Spleen (tissue), 11 donors: ENCODE measurements around the gene THAP4. TPM values are rescaled to one million over a fixed set of nuclear protein-coding genes. Genes with fewer than 3 reads are reported as not detected.
A peak's percentile ranks its signal among the peaks of the same experiment; 100 is the strongest.

Experiments used
- DNase-seq: peaks from one replicate; pipeline ENCODE4 v3.0.0-alpha.2; 2020
- H3K27ac ChIP-seq, 8 donors: fragments of 200-600 bp; sonication (generic) in 7 of 8; 1 replicate in 4 of 8; 2 replicates in 4 of 8; pipeline versions ENCODE4 v1.5.0 to v1.8.0; 2016 to 2021; ENCODE audit warnings: inconsistent platforms in 4 of 8, mild to moderate bottlenecking in 4 of 8, moderate library complexity in 1 of 8
- H3K27me3 ChIP-seq, 7 donors: fragments of 200-600 bp; sonication (generic) in 6 of 7; replicated peaks in 1 of 7; 1 replicate in 4 of 7; 2 replicates in 3 of 7; pipeline versions ENCODE4 v1.5.0 to v1.8.0; 2016 to 2021; ENCODE audit warnings: inconsistent platforms in 3 of 7, mild to moderate bottlenecking in 1 of 7
- H3K36me3 ChIP-seq, 6 donors: fragments of 200-600 bp; sonication (generic) in 5 of 6; 1 replicate in 4 of 6; 2 replicates in 2 of 6; pipeline versions ENCODE4 v1.5.0 to v1.8.0; 2016 to 2021; ENCODE audit warnings: inconsistent platforms in 2 of 6
- H3K4me1 ChIP-seq, 6 donors: fragments of 200-600 bp; sonication (generic) in 5 of 6; 1 replicate in 3 of 6; 2 replicates in 3 of 6; pipeline versions ENCODE4 v1.5.0 to v1.8.0; 2016 to 2021; ENCODE audit warnings: inconsistent platforms in 3 of 6
- H3K4me3 ChIP-seq, 8 donors: fragments of 200-600 bp; sonication (generic) in 7 of 8; 1 replicate in 4 of 8; 2 replicates in 4 of 8; pipeline versions ENCODE4 v1.5.0 to v1.8.0; 2016 to 2021; ENCODE audit warnings: inconsistent platforms in 4 of 8, mild to moderate bottlenecking in 4 of 8, moderate library complexity in 2 of 8
- H3K9me3 ChIP-seq, 8 donors: fragments of 200-600 bp; sonication (generic) in 7 of 8; 1 replicate in 4 of 8; 2 replicates in 4 of 8; pipeline versions ENCODE4 v1.5.0 to v1.8.0; 2016 to 2021; ENCODE audit warnings: inconsistent platforms in 4 of 8
- CTCF ChIP-seq, 11 experiments: fragments of 200-600 bp in 7 of 11; fragments of 450-650 bp in 4 of 11; sonication (generic) in 4 of 11; IDR thresholded peaks in 8 of 11; conservative IDR thresholded peaks in 3 of 11; 1 replicate in 7 of 11; 2 replicates in 4 of 11; pipeline versions ENCODE4 v1.4.0 to v1.8.0; 2016 to 2021; ENCODE audit warnings: antibody characterized with exemption in 11 of 11, inconsistent platforms in 4 of 11, mild to moderate bottlenecking in 1 of 11
- POLR2A ChIP-seq, 3 donors: fragments of 450-650 bp; IDR thresholded peaks; one replicate each; pipeline ENCODE4 v1.5.1; 2017; ENCODE audit warnings: antibody characterized with exemption in 3 of 3, mild to moderate bottlenecking in 1 of 3
- POLR2AphosphoS5 ChIP-seq, 3 donors: sonication (generic); formaldehyde crosslinking; IDR thresholded peaks; one replicate each; pipeline ENCODE4 v1.5.1; 2017; ENCODE audit warnings: antibody characterized with exemption in 3 of 3
- WGBS, 5 donors: extraction: QIAGEN DNeasy Blood & Tissue Kit in 3 of 5; methylation state at CpG; one replicate each; pipeline versions ENCODE4 v1.1.5 to v1.1.7; 2013 to 2018; 5-methylcytosine and 5-hydroxymethylcytosine counted together
- intact Hi-C: fragments of 100-400 bp; cut with DNase I; formaldehyde crosslinking; loops from one replicate; pipeline ENCODE4 v1.15.0; 2023; ENCODE audit warnings: low total_unique reads
- polyA plus RNA-seq, 3 donors: library from polyadenylated mRNA; stranded (reverse); fragments of 200-250 nt; gene quantifications; one replicate each; pipeline ENCODE4 v1.2.1, GENCODE V29; 2013
- total RNA-seq, 7 donors: library from RNA; depleted of rRNA in 3 of 7; stranded (reverse); fragments of >200 nt in 3 of 7; fragmentation: NEBNext Ultra II Directional in 4 of 7; extraction: Animal tissue kit (Norgen Biotek cat#: 25700) in 4 of 7; gene quantifications; one replicate each; pipeline versions ENCODE4 v1.1.0 to v1.2.1, GENCODE V29; 2016 to 2021
- donor health status: healthy with polysubstance abuse.
- donor health status: DM: no; HTN: no; CAD: no; lungs with moderate emphysema.
- donor health status: DM: no; HTN: no; CAD: no.
- donor health status: Bipolar disorder and iron deficiency.
- donor health status: healthy.
- donor health status: DM: no; HTN: no; CAD: no.
- donor health status: DM: yes; HTN: yes; CAD: no.

THAP4 gene
- total and polyA plus RNA-seq, 10 donors, result 21.0 to 31.5 (median 27.8) TPM

GRCh38 chr2:241570961-241571581 is 65.9 kb downstream of the THAP4 start:
- peak; percentile 74 for DNase-seq
- no peaks in the 10 kb centered on the region for H3K27me3 ChIP-seq
- peaks cover 0 to 7% (median 0%) of the 10 kb centered on the region in 6 donors for H3K4me1 ChIP-seq
- H3K4me3 ChIP-seq, result no peak overlapping the region
- no peaks in the 10 kb centered on the region for H3K9me3 ChIP-seq
- H3K36me3 ChIP-seq, result peaks cover 0 to 44% (median 5%) of the 10 kb centered on the region in 6 donors
- TF ChIP-seq POLR2AphosphoS5 (IDR thresholded peaks at IDR 0.05) (peak in 1 of 3 donors; percentile 19), POLR2A (IDR thresholded peaks at IDR 0.05) (no peak)
- H3K27ac ChIP-seq, result peak overlapping the region in 1 of 8 donors; percentile 17
- 57 to 79% (median 66%) methylated on average over 22 to 23 of the region's 23 CpGs for WGBS, 5 donors
- intact Hi-C loops, result no loop called here

- peaks cover 0 to 37% (median 5%) of the 10 kb centered on the region in 6 donors for H3K36me3 ChIP-seq
- peak; percentile 61 for DNase-seq
- H3K27ac ChIP-seq, result no peak overlapping the region
- H3K9me3 ChIP-seq, result no peaks in the 10 kb centered on the region
- peaks cover 0 to 15% (median 5%) of the 10 kb centered on the region in 6 donors for H3K4me1 ChIP-seq
- H3K4me3 ChIP-seq, result no peak overlapping the region
- no peak for TF ChIP-seq POLR2A (IDR thresholded peaks at IDR 0.05)
- no peak for TF ChIP-seq CTCF (IDR thresholded peaks at IDR 0.05 in 8 of 11, conservative IDR thresholded peaks at IDR 0.05 in 3 of 11)
- no peak for TF ChIP-seq POLR2AphosphoS5 (IDR thresholded peaks at IDR 0.05)
- WGBS, 5 donors, result 88 to 98% (median 93%) methylated on average over 15 to 23 of the region's 23 CpGs
- no peaks in the 10 kb centered on the region for H3K27me3 ChIP-seq
- intact Hi-C loops, result no loop called here
These were observed 67.1 kb downstream of the THAP4 start for GRCh38 chr2:241569831-241570281.

GRCh38 chr2:241568726-241569125 is 68.2 kb downstream of the THAP4 start:
- Histone ChIP-seq H3K4me3 (no peak overlapping the region), H3K9me3 (no peaks in the 10 kb centered on the region), H3K4me1 (peaks cover 0 to 26% (median 13%) of the 10 kb centered on the region in 6 donors), H3K27ac (no peak overlapping the region), H3K36me3 (peaks cover 0 to 25% (median under 1%) of the 10 kb centered on the region in 6 donors), H3K27me3 (no peaks in the 10 kb centered on the region)
- no peak for TF ChIP-seq CTCF (IDR thresholded peaks at IDR 0.05 in 8 of 11, conservative IDR thresholded peaks at IDR 0.05 in 3 of 11)
- no peak for TF ChIP-seq POLR2AphosphoS5 (IDR thresholded peaks at IDR 0.05)
- no peak for TF ChIP-seq POLR2A (IDR thresholded peaks at IDR 0.05)
- peak; percentile 33 for DNase-seq
- 93 to 98% (median 95%) methylated on average over 4 of the region's 4 CpGs for WGBS, 5 donors
- intact Hi-C loops, result no loop called here

- Histone ChIP-seq H3K4me1 (peaks cover 0 to 33% (median 17%) of the 10 kb centered on the region in 6 donors), H3K4me3 (no peak overlapping the region), H3K9me3 (no peaks in the 10 kb centered on the region), H3K27ac (peak overlapping the region in 1 of 8 donors; percentile 36), H3K36me3 (peaks cover 0 to 17% (median 0%) of the 10 kb centered on the region in 6 donors), H3K27me3 (no peaks in the 10 kb centered on the region)
- intact Hi-C loops, result no loop called here
- no peak for DNase-seq
- 86 to 92% (median 87%) methylated on average over 7 to 8 of the region's 8 CpGs for WGBS, 5 donors
- no peak for TF ChIP-seq CTCF (IDR thresholded peaks at IDR 0.05 in 8 of 11, conservative IDR thresholded peaks at IDR 0.05 in 3 of 11)
- no peak for TF ChIP-seq POLR2AphosphoS5 (IDR thresholded peaks at IDR 0.05)
- no peak for TF ChIP-seq POLR2A (IDR thresholded peaks at IDR 0.05)
These were observed 69.2 kb downstream of the THAP4 start for GRCh38 chr2:241567776-241568175.
